ENCODE measurements around the gene TMEM269.
A peak's percentile ranks its signal among the peaks of the same experiment; 100 is the strongest.

GRCh38 chr1:42846257-42847110 lies 61.7 kb downstream of the TMEM269 start, which contains the start of gene ZNF691:
- no peak for TF ChIP-seq CLOCK (CRISPR knock-in tag; IDR thresholded peaks at IDR 0.05; ENCODE audit: borderline replicate concordance)
- peak; percentile 75; the same call in 1 of the 2 replicates for TF ChIP-seq ZNF740 (CRISPR knock-in tag; IDR thresholded peaks at IDR 0.05)
- TF ChIP-seq ZNF740 (tag; IDR thresholded peaks at IDR 0.05): no peak
- no peak for TF ChIP-seq TEAD4 (IDR thresholded peaks at IDR 0.05; ENCODE audit: low read length)
- no peak for TF ChIP-seq TEAD4 (CRISPR knock-in tag; IDR thresholded peaks at IDR 0.05; ENCODE audit: borderline replicate concordance)
- TF ChIP-seq ZNF639 (CRISPR knock-in tag; conservative IDR thresholded peaks at IDR 0.05 in 1 of 2, IDR thresholded peaks at IDR 0.05 in 1 of 2): no peak; a peak in 1 of 4 replicates
- no peak for TF ChIP-seq HINFP (tag; conservative IDR thresholded peaks at IDR 0.05; ENCODE audit: low read depth)
- TF ChIP-seq CTCF (IDR thresholded peaks at IDR 0.05 in 2 of 3, conservative IDR thresholded peaks at IDR 0.05 in 1 of 3; ENCODE audit: insufficient read depth in 2 of 3, low read depth in 1 of 3, low read length in 3 of 3): peak; percentile 59 to 77 (median 62)
